Activated CD4-positive, alpha-beta T cell treated with anti-CD3 and anti-CD28 coated beads, Interleukin-2, Interleukin-6, amounts not matched to agents 100 ng/mL and 50 ng/mL, durations not matched to agents 16 hours and 8 hours (primary cell): ENCODE data around the gene SNAPC4.
"Not testable (repeated sequence)": the region's sequence is repeated elsewhere in the genome, so short reads cannot be mapped to it uniquely, and the experiment has no call there.

ENCODE experiments used
- DNase-seq: peaks from one replicate; pipeline ENCODE4 v3.0.0-alpha.2; 2020

SNAPC4 gene

GRCh38 chr9:136431782-136432350 is 31.9 kb upstream of the SNAPC4 start:
- DNase-seq, result no peak

GRCh38 chr9:136430588-136431234 is 30.7 kb upstream of the SNAPC4 start:
- no peak for DNase-seq

GRCh38 chr9:136429683-136430491 is 29.9 kb upstream of the SNAPC4 start:
- DNase-seq, result no peak

GRCh38 chr9:136429075-136429628 is 29.2 kb upstream of the SNAPC4 start:
- no peak for DNase-seq

DNA sequence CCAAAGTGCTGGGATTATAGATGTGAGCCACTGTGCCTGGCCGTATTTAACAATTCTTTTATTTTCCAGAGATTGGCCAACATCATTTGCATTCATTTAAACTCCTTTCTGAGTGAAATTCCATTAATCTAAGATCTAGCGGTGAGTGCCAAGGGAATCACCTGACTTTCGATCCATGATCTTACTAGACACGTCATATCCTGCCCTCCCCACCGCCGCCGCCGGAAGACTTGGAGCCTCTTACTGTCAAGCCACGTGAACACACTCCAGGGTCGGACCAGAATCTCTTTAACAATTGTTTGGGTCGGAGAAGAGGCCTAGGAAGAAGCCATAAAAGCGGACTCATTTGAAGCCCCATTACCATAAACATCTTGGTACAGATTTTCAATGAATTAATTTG is 26.8 kb upstream of the SNAPC4 start:
- no peak for DNase-seq

- DNase-seq, result not testable (repeated sequence)
Observed at GRCh38 chr9:136425367-136425766, 25.4 kb upstream of the SNAPC4 start.

DNA sequence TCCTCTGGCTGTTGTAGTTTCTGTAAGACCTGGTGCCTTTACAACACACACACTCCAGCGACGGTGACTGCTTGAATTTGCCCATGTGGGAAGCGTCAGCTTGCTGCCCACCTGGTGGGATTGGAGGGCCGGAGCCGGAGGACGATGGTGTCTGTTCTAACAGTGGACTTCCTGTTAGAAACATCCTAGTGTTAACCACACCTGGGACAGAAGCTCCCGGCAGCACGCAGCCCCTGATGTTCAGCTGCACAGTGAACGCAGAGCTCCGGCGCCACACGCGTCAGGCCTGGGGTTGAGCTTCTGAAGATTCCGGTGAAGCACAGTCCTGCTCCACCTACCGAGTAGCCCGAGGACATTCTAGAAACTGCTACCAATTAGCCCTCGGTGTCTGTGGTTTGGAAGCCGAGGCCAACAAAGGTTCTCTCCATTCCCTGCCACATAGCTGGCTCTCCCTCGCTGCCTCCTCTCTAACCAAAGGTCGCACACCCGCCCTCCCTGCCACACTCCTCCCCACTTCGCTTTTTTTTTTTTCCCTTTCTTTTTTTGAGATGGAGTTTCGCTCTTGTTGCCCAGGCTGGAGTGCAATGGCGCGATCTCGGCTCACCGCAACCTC is 24.9 kb upstream of the SNAPC4 start:
- DNase-seq, result no peak

- no peak for DNase-seq
Observed at GRCh38 chr9:136423432-136424146, 23.6 kb upstream of the SNAPC4 start.

- DNase-seq, result no peak
Observed at GRCh38 chr9:136422876-136423275, 22.9 kb upstream of the SNAPC4 start.

- DNase-seq, result no peak
Observed at GRCh38 chr9:136421791-136422190, 21.8 kb upstream of the SNAPC4 start.

- DNase-seq, result no peak
Observed at GRCh38 chr9:136419092-136419420, 19.1 kb upstream of the SNAPC4 start.

- no peak for DNase-seq
Observed at GRCh38 chr9:136418182-136419091, 18.5 kb upstream of the SNAPC4 start.

GRCh38 chr9:136416914-136417313 is 16.9 kb upstream of the SNAPC4 start:
- no peak for DNase-seq

DNA sequence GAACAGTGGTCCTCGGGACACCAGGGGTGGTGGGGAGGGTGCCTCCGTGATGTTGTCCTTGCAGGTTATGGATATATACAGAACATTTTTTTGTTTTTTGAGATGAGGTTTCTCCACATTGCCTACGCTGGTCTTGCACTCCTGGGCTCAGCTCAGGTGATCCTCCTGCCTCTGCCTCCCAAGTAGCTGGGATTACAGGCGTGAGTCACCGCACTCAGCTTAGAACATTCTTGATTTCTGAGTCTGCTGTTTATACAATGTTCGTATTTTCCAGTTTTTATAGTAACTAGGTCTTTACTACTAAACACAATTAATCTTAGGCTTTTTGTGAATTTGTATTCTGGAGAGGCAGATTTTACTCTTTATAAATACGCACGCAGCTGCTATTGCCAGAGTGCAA is 16.5 kb upstream of the SNAPC4 start:
- no peak for DNase-seq

GRCh38 chr9:136412962-136413361 is 13.0 kb upstream of the SNAPC4 start:
- DNase-seq, result no peak

DNA sequence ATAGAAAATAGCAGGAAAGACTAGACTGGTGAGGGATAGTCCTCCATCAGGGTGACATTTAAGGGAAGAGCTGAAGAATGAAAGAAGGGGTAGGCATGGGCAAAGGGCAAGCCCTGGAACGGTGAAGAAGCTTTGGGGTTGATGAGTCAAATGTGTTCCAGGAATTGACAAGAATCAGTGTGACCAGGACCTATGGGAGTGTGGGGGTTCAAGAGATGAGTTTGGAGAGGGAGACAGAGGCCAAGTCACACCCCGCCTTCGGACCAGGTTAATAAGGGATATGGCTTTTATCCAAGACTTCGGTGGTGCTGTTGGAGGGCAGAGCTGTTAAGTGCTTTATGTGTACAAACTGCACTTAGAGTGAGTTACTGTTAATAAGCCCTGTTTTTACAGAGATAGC is 11.4 kb upstream of the SNAPC4 start:
- DNase-seq, result peak; percentile 29

DNA sequence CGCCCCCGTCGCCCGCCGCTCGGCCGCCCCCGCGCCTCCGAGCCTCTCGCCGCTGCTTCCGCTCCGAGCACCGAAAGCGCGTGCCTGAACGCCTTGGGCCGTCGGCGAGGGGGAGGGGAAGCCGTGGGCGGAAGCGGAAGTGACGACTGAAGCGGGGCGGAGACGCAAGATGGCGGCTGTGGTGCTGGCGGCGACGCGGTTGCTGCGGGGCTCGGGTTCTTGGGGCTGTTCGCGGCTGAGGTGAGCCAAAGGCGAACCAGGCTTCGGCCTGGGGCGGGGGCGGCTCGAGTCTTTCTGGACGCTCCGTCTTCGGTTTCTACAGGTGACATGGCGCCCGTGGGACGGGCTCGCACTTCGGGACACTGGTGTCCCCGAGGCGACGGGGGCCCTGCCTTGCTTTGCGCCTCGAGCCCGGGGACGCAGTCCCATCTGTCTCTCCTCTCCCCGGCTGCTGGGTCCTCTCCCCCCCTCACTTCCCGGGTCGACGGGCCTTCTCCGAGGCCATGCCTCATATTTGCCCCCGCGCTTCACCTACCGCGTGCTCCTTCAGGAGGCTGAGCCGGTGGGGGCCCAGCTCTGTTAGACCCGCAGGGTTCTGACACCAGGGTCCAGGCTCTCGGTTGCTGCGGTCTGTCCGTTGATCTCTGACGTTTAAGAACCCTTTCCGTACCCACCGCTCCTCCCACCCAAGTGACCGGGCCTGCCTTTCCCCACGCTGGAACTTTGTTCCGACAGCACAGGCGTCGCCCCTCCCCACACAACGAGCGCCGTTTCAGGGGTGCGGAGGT is 10.7 kb upstream of the SNAPC4 start, which contains the start of the genes ENTR1 and PMPCA:
TSS of gene ENTR1 (minus strand) at position 115 of the 788 bp plus-strand sequence. CDS start 217 bp downstream, outside the sequence.
TSS of gene PMPCA (plus strand) at position 159 of the 788 bp plus-strand sequence. CDS start at position 170, 11 bp downstream.
- peak; percentile 96 for DNase-seq

GRCh38 chr9:136409557-136410455 is 9.8 kb upstream of the SNAPC4 start:
- DNase-seq, result peak; percentile 51

GRCh38 chr9:136407911-136408310 is 7.9 kb upstream of the SNAPC4 start:
- DNase-seq, result peak; percentile 51
